Measurements from ENCODE around the gene RBM34.

DNA sequence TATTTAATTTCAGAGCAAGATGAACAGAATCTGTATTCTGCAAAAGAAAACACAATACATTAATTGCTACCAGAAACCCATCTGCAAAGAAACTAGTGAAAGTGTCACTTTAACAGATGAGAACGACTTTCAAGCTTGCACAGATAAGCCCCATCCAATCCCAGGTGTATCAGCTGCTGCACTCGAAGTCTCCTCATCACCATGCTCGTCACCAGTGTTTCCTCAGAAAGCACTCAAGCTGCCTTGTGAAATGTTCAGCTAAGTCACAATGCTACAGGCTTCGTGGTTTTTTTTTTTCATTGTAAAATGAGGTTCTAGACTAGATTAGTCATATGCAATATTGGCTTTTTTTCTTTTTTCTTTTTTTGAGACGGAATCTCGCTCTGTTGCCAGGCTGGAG is 29.1 kb downstream of the RBM34 start:
- TF ChIP-seq, protein P1, sequence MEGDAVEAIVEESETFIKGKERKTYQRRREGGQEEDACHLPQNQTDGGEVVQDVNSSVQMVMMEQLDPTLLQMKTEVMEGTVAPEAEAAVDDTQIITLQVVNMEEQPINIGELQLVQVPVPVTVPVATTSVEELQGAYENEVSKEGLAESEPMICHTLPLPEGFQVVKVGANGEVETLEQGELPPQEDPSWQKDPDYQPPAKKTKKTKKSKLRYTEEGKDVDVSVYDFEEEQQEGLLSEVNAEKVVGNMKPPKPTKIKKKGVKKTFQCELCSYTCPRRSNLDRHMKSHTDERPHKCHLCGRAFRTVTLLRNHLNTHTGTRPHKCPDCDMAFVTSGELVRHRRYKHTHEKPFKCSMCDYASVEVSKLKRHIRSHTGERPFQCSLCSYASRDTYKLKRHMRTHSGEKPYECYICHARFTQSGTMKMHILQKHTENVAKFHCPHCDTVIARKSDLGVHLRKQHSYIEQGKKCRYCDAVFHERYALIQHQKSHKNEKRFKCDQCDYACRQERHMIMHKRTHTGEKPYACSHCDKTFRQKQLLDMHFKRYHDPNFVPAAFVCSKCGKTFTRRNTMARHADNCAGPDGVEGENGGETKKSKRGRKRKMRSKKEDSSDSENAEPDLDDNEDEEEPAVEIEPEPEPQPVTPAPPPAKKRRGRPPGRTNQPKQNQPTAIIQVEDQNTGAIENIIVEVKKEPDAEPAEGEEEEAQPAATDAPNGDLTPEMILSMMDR (IDR thresholded peaks at IDR 0.05) = no peak
- TF ChIP-seq POLR2A (IDR thresholded peaks at IDR 0.05) = no peak
